Endothelial cell of umbilical vein (primary cell): ENCODE data around the gene SORCS2. TPM values are rescaled to one million over a fixed set of nuclear protein-coding genes. Genes with fewer than 3 reads are reported as not detected.

Experiments
- BruUV-seq: library from RNA; stranded (reverse); fragments of 400-500 nt; replicated peaks from 2 replicates; lab custom pipeline; 2021; lab: Mats Ljungman, UMichigan
- CTCF ChIA-PET: fragments of 300-600, 350-600 bp; sonication (Branson Sonifier 250); formaldehyde crosslinking; loops from one replicate; lab custom pipeline; 2021; ENCODE audit warnings: antibody characterized with exemption, inconsistent platforms; lab: Charles Lee
- POLR2A ChIA-PET: fragments of 300-600, 350-600 bp; sonication (Branson Sonifier 250); formaldehyde crosslinking; loops from one replicate; lab custom pipeline; 2021; ENCODE audit warnings: antibody characterized with exemption, inconsistent platforms; lab: Charles Lee
- DNase-seq: peaks from one replicate; pipeline ENCODE4 v3.0.0-alpha.2; 2011; ENCODE audit warnings: low read depth, low spot score
- FAIRE-seq: peaks from 2 replicates; lab custom pipeline; 2011; peaks lifted over from hg19 to GRCh38; lab: Jason Lieb, UNC
- H2AFZ ChIP-seq: 2 replicates; pipeline ENCODE4 v1.6.0; 2012; ENCODE audit warnings: low read depth, low read length, control low read depth, inconsistent platforms
- H3K27ac ChIP-seq: 2 replicates; pipeline ENCODE4 v1.5.1; 2011; ENCODE audit warnings: low read depth, mild to moderate bottlenecking, control low read depth, low read length, moderate library complexity; ENCODE audit not compliant: insufficient read depth
- H3K27me3 ChIP-seq, 2 experiments: 2 replicates each; pipeline versions ENCODE4 v1.6.0 to v1.6.1; 2011; ENCODE audit warnings: low read length in 2 of 2, mixed read lengths in 1 of 2; ENCODE audit not compliant: control insufficient read depth in 2 of 2, insufficient read depth in 2 of 2
- H3K36me3 ChIP-seq, 2 experiments: 2 replicates in 1 of 2; 3 replicates in 1 of 2; pipeline ENCODE4 v1.5.1; 2011; ENCODE audit warnings: low read length in 2 of 2, mild to moderate bottlenecking in 1 of 2, moderate library complexity in 1 of 2; ENCODE audit not compliant: control insufficient read depth in 2 of 2, insufficient read depth in 2 of 2; ENCODE audit errors: extremely low read depth in 1 of 2
- H3K4me1 ChIP-seq: 3 replicates; pipeline ENCODE4 v1.5.1; 2011; ENCODE audit warnings: mild to moderate bottlenecking, low read length; ENCODE audit not compliant: control insufficient read depth, insufficient read depth; ENCODE audit errors: extremely low read depth
- H3K4me2 ChIP-seq: 2 replicates; pipeline ENCODE4 v1.6.1; 2011; ENCODE audit warnings: low read length, control low read depth, mixed read lengths; ENCODE audit not compliant: insufficient read depth
- H3K4me3 ChIP-seq, 3 experiments: fragments of 200-600 bp in 1 of 3; sonication (generic), shearing (Covaris generic) in 1 of 3; replicated peaks in 1 of 3; 2 replicates each; pipeline ENCODE4 v1.5.1; 2011 to 2016; ENCODE audit warnings: control low read depth in 3 of 3, low read length in 3 of 3, mild to moderate bottlenecking in 2 of 3, inconsistent platforms in 1 of 3, low read depth in 1 of 3, moderate library complexity in 1 of 3; ENCODE audit not compliant: insufficient read depth in 1 of 3
- H3K79me2 ChIP-seq: 2 replicates; pipeline ENCODE4 v1.6.0; 2012; ENCODE audit warnings: low read length, inconsistent platforms; ENCODE audit not compliant: control insufficient read depth, insufficient read depth
- H3K9ac ChIP-seq: replicated peaks from 2 replicates; pipeline ENCODE3; 2011; ENCODE audit warnings: low read length, control low read depth; ENCODE audit not compliant: insufficient read depth; ENCODE audit errors: extremely low read depth
- H3K9me1 ChIP-seq: replicated peaks from 3 replicates; pipeline ENCODE4 v1.6.0; 2011; ENCODE audit warnings: mild to moderate bottlenecking, low read length; ENCODE audit not compliant: control insufficient read depth, insufficient read depth; ENCODE audit errors: extremely low read depth
- H3K9me3 ChIP-seq: replicated peaks from 2 replicates; pipeline ENCODE4 v1.5.1; 2012; ENCODE audit warnings: low read length, inconsistent platforms; ENCODE audit not compliant: control insufficient read depth, insufficient read depth
- H4K20me1 ChIP-seq: replicated peaks from 2 replicates; pipeline ENCODE3; 2011; ENCODE audit warnings: mild to moderate bottlenecking, low read length; ENCODE audit not compliant: control insufficient read depth, insufficient read depth; ENCODE audit errors: extremely low read depth
- GATA2 ChIP-seq: IDR thresholded peaks from 2 replicates; pipeline ENCODE4 v1.7.0; 2011; ENCODE audit warnings: low read depth, mild to moderate bottlenecking, moderate library complexity, mixed read lengths, low read length; ENCODE audit not compliant: insufficient read length, insufficient read depth
- POLR2A ChIP-seq: IDR thresholded peaks from 2 replicates; pipeline ENCODE4 v1.6.1; 2012; ENCODE audit warnings: low read depth, mild to moderate bottlenecking, control low read depth, low read length
- dilution Hi-C: fragments of 300-500 bp; cut with MboI; formaldehyde crosslinking; loops from one replicate; pipeline ENCODE4 v1.15.0; 2019; ENCODE audit warnings: low sequenced_read_pairs; ENCODE audit not compliant: extremely low pct_ligation_motif_present
- intact Hi-C: fragments of 100-400 bp; cut with micrococcal nuclease; formaldehyde crosslinking; loops from one replicate; pipeline ENCODE4 v1.10.0; 2022
- polyA plus RNA-seq, 4 experiments: library from polyadenylated mRNA; depleted of rRNA in 3 of 4; stranded (reverse) in 3 of 4; unstranded in 1 of 4; fragments of >200 nt; gene quantifications; 2 replicates each; pipeline versions ENCODE4 v1.2.1 to v1.2.3, GENCODE V29; 2011 to 2012; ENCODE audit warnings: missing spikeins in 1 of 4
- total RNA-seq: library from RNA; stranded (reverse); gene quantifications from 2 replicates; pipeline ENCODE4 v1.2.3, GENCODE V29; 2021
- TF ChIP-seq, protein P1 (sequence below), 2 donors: IDR thresholded peaks; 1 replicate in 1 of 2; 2 replicates in 1 of 2; pipeline ENCODE4 v1.5.1; 2011; ENCODE audit warnings: low read length in 2 of 2, mild to moderate bottlenecking in 2 of 2, moderate library complexity in 2 of 2, control low read depth in 1 of 2, inconsistent platforms in 1 of 2, low read depth in 1 of 2; ENCODE audit not compliant: insufficient read depth in 1 of 2; ENCODE audit errors: extremely low read depth in 1 of 2
- TF ChIP-seq, protein P2 (sequence below): IDR thresholded peaks from 2 replicates; pipeline ENCODE4 v1.6.1; 2011; ENCODE audit not compliant: insufficient read depth, insufficient read length

SORCS2 gene
- total and polyA plus RNA-seq, 2 donors (not counting 3 experiments of a cell fraction or from before 2014, with no cell fraction given) = not detected

DNA sequence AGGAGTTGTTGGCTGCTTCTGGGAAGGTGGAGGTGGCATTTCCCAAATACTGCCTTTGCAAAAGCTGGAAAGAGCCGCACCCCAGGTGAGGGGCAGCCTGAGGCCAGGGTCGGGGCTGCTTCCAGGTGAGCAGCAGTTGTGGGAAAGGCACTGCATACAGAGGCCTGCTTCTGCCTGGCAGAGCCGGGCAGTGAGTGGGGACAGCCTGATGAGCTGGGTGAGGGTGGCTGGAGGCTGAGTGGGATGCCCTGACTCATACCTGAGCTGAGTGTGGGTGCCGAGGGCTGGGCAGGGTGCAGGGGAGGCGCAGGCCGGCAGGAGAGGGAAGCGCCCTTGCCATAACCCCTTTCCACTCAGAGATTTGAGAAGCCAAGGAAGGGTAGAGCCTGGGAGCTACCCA lies 248.9 kb downstream of the SORCS2 start:
- Histone ChIP-seq H3K9me3 (no peaks in the 10 kb centered on the region), H3K4me1 (no peaks in the 10 kb centered on the region), H3K4me3 (no peak overlapping the region), H3K27me3 (no peaks in the 10 kb centered on the region), H3K4me2 (no peak overlapping the region), H2AFZ (no peak overlapping the region), H3K79me2 (no peaks in the 10 kb centered on the region), H3K27ac (no peak overlapping the region), H3K9me1 (no peaks in the 10 kb centered on the region), H3K36me3 (no peaks in the 10 kb centered on the region), H4K20me1 (no peaks in the 10 kb centered on the region), H3K9ac (no peak overlapping the region)
- dilution Hi-C loops (no loop called here), intact Hi-C loops (no loop called here)
- TF ChIP-seq, protein P1, sequence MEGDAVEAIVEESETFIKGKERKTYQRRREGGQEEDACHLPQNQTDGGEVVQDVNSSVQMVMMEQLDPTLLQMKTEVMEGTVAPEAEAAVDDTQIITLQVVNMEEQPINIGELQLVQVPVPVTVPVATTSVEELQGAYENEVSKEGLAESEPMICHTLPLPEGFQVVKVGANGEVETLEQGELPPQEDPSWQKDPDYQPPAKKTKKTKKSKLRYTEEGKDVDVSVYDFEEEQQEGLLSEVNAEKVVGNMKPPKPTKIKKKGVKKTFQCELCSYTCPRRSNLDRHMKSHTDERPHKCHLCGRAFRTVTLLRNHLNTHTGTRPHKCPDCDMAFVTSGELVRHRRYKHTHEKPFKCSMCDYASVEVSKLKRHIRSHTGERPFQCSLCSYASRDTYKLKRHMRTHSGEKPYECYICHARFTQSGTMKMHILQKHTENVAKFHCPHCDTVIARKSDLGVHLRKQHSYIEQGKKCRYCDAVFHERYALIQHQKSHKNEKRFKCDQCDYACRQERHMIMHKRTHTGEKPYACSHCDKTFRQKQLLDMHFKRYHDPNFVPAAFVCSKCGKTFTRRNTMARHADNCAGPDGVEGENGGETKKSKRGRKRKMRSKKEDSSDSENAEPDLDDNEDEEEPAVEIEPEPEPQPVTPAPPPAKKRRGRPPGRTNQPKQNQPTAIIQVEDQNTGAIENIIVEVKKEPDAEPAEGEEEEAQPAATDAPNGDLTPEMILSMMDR (IDR thresholded peaks at IDR 0.05; ENCODE audit: extremely low read depth in 1 of 2, insufficient read depth in 1 of 2, low read depth in 1 of 2, low read length in 2 of 2) = no peak
- TF ChIP-seq GATA2 = no peak
- FAIRE-seq (no peak), DNase-seq (no peak)
- ChIA-PET POLR2A (no interaction called here), CTCF (no interaction called here)
- no TSS peak for BruUV-seq

DNA sequence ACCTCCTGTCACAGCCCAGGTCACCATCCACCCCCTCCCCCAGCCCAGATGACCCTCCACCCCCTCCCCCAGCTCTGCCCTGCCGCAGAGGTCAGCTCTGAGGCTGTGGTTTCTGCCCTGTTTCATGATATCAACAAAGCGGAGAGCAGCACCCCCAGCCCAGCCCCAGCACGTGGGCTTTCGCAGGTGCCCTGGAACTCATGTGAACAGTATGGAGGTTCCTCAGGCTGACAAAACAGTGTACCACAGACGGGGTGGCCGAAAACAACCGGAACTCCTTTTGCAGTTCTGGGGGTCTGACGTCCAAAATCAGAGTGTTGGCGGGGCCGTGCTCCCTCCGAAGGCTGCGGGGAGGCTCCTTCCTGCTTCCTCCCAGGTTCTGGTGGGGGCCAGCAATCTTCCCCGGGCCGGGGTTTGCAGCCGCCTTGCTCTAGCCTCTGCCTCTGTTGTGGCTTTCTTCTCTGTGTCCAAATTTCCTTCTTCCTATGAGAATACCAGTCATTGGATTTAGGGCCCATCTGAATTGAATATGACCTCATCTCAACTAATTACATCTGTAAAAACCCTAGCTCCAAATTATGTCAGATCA lies 250.3 kb downstream of the SORCS2 start:
- ChIA-PET CTCF (no interaction called here), POLR2A (no interaction called here)
- H3K4me3 ChIP-seq = no peak overlapping the region
- H2AFZ ChIP-seq = no peak overlapping the region
- intact Hi-C loops = no loop called here
- H3K27ac ChIP-seq = no peak overlapping the region
- no peaks in the 10 kb centered on the region for H3K27me3 ChIP-seq
- no peaks in the 10 kb centered on the region for H3K36me3 ChIP-seq
- no peak for FAIRE-seq
- no peaks in the 10 kb centered on the region for H3K9me3 ChIP-seq
- H3K9me1 ChIP-seq = no peaks in the 10 kb centered on the region
- no peaks in the 10 kb centered on the region for H3K79me2 ChIP-seq
- H3K9ac ChIP-seq = no peak overlapping the region
- TF ChIP-seq, protein P2, sequence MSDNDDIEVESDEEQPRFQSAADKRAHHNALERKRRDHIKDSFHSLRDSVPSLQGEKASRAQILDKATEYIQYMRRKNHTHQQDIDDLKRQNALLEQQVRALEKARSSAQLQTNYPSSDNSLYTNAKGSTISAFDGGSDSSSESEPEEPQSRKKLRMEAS = no peak
- no peak for TF ChIP-seq POLR2A
- no peaks in the 10 kb centered on the region for H3K4me1 ChIP-seq
- dilution Hi-C loops = no loop called here
- H3K4me2 ChIP-seq = no peak overlapping the region
- no peaks in the 10 kb centered on the region for H4K20me1 ChIP-seq
- no TSS peak for BruUV-seq
- no peak for DNase-seq
